Left lung (tissue), 10 donors: Measurements from ENCODE around the gene FILIP1L. TPM values are rescaled to one million over a fixed set of nuclear protein-coding genes. Genes with fewer than 3 reads are reported as not detected.

ENCODE experiments used
- ATAC-seq: fragments of 200-7000 bp; cut with Tn5 transposase; one replicate; pipeline ENCODE4 v1.9.1; 2020; ENCODE audit warnings: moderate library complexity
- DNase-seq, 4 donors: peaks; one replicate each; pipeline ENCODE4 v3.0.0-alpha.2; 2013 to 2020
- H3K27ac ChIP-seq, 2 donors: fragments of 200-600 bp; sonication (generic) in 1 of 2; one replicate each; pipeline versions ENCODE4 v1.5.0 to v1.8.0; 2020 to 2021
- H3K27me3 ChIP-seq, 2 donors: fragments of 200-600 bp; sonication (generic) in 1 of 2; one replicate each; pipeline versions ENCODE4 v1.5.0 to v1.8.0; 2020 to 2021
- H3K36me3 ChIP-seq, 2 donors: fragments of 200-600 bp; sonication (generic) in 1 of 2; one replicate each; pipeline versions ENCODE4 v1.5.0 to v1.8.0; 2020 to 2021
- H3K4me1 ChIP-seq, 2 donors: fragments of 200-600 bp; one replicate each; pipeline ENCODE4 v1.8.0; 2021
- H3K4me3 ChIP-seq, 2 donors: fragments of 200-600 bp; sonication (generic) in 1 of 2; one replicate each; pipeline versions ENCODE4 v1.5.0 to v1.8.0; 2020 to 2021; ENCODE audit warnings: mild to moderate bottlenecking in 1 of 2
- H3K9me3 ChIP-seq, 2 donors: fragments of 200-600 bp; sonication (generic) in 1 of 2; one replicate each; pipeline versions ENCODE4 v1.5.0 to v1.8.0; 2020 to 2021
- intact Hi-C, 2 donors: fragments of 100-400 bp; cut with DNase I; formaldehyde crosslinking; loops; one replicate each; pipeline versions ENCODE4 v1.11.2 to v1.14.2; 2022
- polyA plus RNA-seq, 6 donors: library from polyadenylated mRNA; unstranded; fragments of 120-200 nt; gene quantifications; one replicate each; pipeline ENCODE4 v1.2.1, GENCODE V29; 2013; ENCODE audit not compliant: insufficient read length in 6 of 6
- total RNA-seq, 2 donors: library from RNA; stranded (reverse); fragmentation: NEBNext Ultra II Directional; extraction: Animal tissue kit (Norgen Biotek cat#: 25700); gene quantifications; one replicate each; pipeline ENCODE4 v1.2.1, GENCODE V29; 2021
- TF ChIP-seq, protein P1 (sequence below), 2 donors: fragments of 200-600 bp; sonication (generic) in 1 of 2; IDR thresholded peaks; one replicate each; pipeline versions ENCODE4 v1.5.0 to v1.8.0; 2021; ENCODE audit warnings: antibody characterized with exemption in 2 of 2
- donor health status: DM: no; HTN: yes; CAD: no.
- donor health status: DM: no; HTN: no; CAD: no.

The FILIP1L gene
- total and polyA plus RNA-seq, 8 donors, result 10.6 to 68.9 (median 14.8) TPM

DNA sequence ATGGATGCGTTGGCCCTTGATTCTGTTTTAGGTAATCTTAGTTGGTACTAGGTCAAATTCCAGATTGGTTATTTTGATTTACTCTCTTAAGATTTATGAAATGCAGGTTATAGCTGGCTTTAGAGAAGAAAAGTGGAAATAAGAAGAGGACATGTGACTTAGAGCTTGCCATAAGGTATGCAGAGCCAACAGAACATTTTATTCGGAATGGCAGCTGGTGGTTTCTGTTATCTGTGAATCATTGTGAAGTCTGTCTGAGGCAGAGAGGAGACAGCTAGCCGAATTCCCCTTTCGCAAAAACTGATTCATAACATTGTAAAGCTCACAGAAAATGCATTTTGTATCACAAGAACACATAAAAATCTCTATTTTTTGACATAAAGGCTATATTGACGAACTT lies 82.1 kb downstream of the FILIP1L start:
- intact Hi-C loops, result no loop called here
- H3K9me3 ChIP-seq, result no peaks in the 10 kb centered on the region
- ATAC-seq, result peak; percentile 55
- H3K27ac ChIP-seq, result peak overlapping the region in 1 of 2 donors; percentile 16
- TF ChIP-seq, protein P1, sequence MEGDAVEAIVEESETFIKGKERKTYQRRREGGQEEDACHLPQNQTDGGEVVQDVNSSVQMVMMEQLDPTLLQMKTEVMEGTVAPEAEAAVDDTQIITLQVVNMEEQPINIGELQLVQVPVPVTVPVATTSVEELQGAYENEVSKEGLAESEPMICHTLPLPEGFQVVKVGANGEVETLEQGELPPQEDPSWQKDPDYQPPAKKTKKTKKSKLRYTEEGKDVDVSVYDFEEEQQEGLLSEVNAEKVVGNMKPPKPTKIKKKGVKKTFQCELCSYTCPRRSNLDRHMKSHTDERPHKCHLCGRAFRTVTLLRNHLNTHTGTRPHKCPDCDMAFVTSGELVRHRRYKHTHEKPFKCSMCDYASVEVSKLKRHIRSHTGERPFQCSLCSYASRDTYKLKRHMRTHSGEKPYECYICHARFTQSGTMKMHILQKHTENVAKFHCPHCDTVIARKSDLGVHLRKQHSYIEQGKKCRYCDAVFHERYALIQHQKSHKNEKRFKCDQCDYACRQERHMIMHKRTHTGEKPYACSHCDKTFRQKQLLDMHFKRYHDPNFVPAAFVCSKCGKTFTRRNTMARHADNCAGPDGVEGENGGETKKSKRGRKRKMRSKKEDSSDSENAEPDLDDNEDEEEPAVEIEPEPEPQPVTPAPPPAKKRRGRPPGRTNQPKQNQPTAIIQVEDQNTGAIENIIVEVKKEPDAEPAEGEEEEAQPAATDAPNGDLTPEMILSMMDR (IDR thresholded peaks at IDR 0.05), result no peak
- no peak for DNase-seq
- no peak overlapping the region for H3K4me3 ChIP-seq
- no peaks in the 10 kb centered on the region for H3K27me3 ChIP-seq
- no peaks in the 10 kb centered on the region for H3K36me3 ChIP-seq
- no peaks in the 10 kb centered on the region for H3K4me1 ChIP-seq

DNA sequence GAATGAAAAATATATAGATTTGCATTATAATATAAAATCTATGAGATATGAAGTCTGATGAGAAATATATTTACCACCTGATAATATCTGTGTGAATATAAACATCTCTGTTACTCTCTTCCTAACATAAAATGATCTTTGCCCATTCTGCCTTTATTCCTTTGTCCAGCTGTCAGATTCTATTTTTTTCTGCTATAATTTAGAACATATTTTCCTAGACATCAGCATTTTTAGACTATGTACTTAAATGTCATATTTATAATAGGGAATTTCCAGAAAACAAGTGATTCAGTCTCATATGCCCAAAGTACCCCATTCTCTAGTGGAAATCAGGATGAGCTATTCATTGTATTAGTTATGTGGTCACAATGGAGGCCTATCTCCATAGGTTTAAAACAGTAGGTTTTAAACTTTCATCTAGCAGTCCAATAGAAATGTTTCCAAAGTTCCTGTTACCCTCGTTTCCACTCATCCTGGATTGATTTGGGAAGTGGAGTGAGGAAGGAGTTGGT lies 83.3 kb downstream of the FILIP1L start:
- Histone ChIP-seq H3K4me1 (no peaks in the 10 kb centered on the region), H3K36me3 (no peaks in the 10 kb centered on the region), H3K4me3 (no peak overlapping the region), H3K27me3 (no peaks in the 10 kb centered on the region), H3K9me3 (no peaks in the 10 kb centered on the region), H3K27ac (no peak overlapping the region)
- DNase-seq (no peak), ATAC-seq (no peak)
- intact Hi-C loops, result no loop called here
- TF ChIP-seq, protein P1 (IDR thresholded peaks at IDR 0.05), result no peak

DNA sequence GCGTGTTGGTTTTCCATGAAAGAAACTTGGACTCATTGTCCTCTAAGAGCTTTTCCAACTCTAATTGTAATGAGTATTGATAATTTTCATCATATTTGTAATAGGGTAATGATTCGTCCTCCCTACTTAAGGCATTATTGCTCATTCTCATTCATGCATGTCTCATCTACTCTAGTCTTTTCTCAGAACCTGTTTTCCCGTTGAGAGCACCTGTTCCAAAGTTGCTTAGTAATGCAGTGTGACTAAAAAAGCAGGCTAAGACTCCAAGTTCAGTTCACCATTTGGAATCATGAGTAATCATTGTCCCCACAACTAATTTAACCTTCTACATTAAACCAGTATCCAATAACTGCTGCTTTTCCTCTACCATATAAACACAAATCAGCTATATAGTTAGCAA lies 84.0 kb downstream of the FILIP1L start:
- no peaks in the 10 kb centered on the region for H3K36me3 ChIP-seq
- no peaks in the 10 kb centered on the region for H3K27me3 ChIP-seq
- ATAC-seq (no peak), DNase-seq (no peak)
- H3K4me1 ChIP-seq, result no peaks in the 10 kb centered on the region
- TF ChIP-seq, protein P1 (IDR thresholded peaks at IDR 0.05), result no peak
- intact Hi-C loops, result no loop called here
- H3K9me3 ChIP-seq, result no peaks in the 10 kb centered on the region
- no peak overlapping the region for H3K27ac ChIP-seq
- H3K4me3 ChIP-seq, result no peak overlapping the region

DNA sequence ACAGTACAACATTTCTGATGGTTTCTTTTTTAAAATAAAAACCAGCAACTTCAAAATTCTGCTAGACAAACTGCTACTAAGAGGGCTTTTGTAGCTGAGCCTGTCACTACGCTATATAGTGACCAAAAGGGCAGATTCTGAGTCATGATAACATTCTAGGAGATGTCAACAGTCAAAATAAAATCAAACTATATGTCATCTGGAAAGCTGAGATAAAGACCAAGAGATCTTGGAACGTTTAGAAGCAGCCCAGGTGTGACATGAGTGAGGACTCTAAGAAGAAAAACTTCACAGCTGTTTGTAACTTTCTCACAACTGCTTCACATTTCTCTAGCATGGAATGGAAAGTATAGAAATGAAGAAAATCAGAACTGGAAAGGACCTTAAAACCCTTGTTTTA lies 84.6 kb downstream of the FILIP1L start:
- Histone ChIP-seq H3K9me3 (no peaks in the 10 kb centered on the region), H3K4me3 (no peak overlapping the region), H3K27me3 (no peaks in the 10 kb centered on the region), H3K4me1 (no peaks in the 10 kb centered on the region), H3K27ac (no peak overlapping the region), H3K36me3 (no peaks in the 10 kb centered on the region)
- ATAC-seq (no peak), DNase-seq (no peak)
- intact Hi-C loops, result no loop called here
- TF ChIP-seq, protein P1 (IDR thresholded peaks at IDR 0.05), result no peak

DNA sequence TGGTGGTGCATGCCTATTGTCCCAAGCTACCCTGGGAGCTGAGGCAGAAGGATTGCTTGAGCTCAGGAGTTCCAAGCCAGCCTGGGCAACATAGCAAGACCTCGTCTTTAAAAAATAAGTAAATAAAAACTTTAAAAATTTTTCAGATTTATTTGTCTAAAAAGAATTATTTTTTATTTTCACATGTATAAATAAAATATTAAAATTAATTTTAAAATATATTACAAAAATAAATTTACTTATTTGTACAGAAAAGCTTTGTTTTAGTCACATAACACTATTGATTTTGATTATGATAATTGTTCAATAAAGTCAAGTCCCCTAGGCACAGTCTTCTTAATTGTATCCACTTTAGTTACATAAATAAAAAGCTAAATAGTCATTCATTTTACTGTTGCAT lies 85.2 kb downstream of the FILIP1L start:
- Histone ChIP-seq H3K9me3 (no peaks in the 10 kb centered on the region), H3K36me3 (no peaks in the 10 kb centered on the region), H3K27me3 (no peaks in the 10 kb centered on the region), H3K4me3 (no peak overlapping the region), H3K27ac (no peak overlapping the region), H3K4me1 (no peaks in the 10 kb centered on the region)
- no peak for ATAC-seq
- TF ChIP-seq, protein P1 (IDR thresholded peaks at IDR 0.05), result no peak
- no peak for DNase-seq
- intact Hi-C loops, result no loop called here
